CD8-positive, alpha-beta memory T cell (primary cell): ENCODE results near the gene ZNG1A. TPM values are rescaled to one million over a fixed set of nuclear protein-coding genes. Genes with fewer than 3 reads are reported as not detected.
"Not testable (repeated sequence)": the region's sequence is repeated elsewhere in the genome, so short reads cannot be mapped to it uniquely, and the experiment has no call there.

Source experiments
- CTCF ChIA-PET: fragments of 350-600 bp; sonication (Branson Sonifier 250); formaldehyde crosslinking; loops from one replicate; lab custom pipeline; 2021; ENCODE audit warnings: antibody characterized with exemption; lab: Charles Lee
- POLR2A ChIA-PET: fragments of 350-600 bp; sonication (Branson Sonifier 250); formaldehyde crosslinking; loops from one replicate; lab custom pipeline; 2021; ENCODE audit warnings: antibody characterized with exemption; lab: Charles Lee
- DNase-seq, 5 donors: peaks; one replicate each; pipeline versions ENCODE4 v3.0.0 to v3.0.0-alpha.2; 2020 to 2022; ENCODE audit warnings: mixed read lengths in 1 of 5
- H3K27ac ChIP-seq: one replicate; pipeline ENCODE4 v1.7.0; 2013; ENCODE audit warnings: low read depth, mild to moderate bottlenecking, low read length, moderate library complexity
- H3K27me3 ChIP-seq: 2 replicates; pipeline ENCODE4 v1.7.0; 2013; ENCODE audit warnings: low read length, mild to moderate bottlenecking; ENCODE audit not compliant: insufficient read depth, poor library complexity, severe bottlenecking
- H3K36me3 ChIP-seq: 2 replicates; pipeline ENCODE4 v1.7.0; 2013; ENCODE audit warnings: mild to moderate bottlenecking, low read length, moderate library complexity; ENCODE audit not compliant: insufficient read depth
- H3K4me1 ChIP-seq: 2 replicates; pipeline ENCODE4 v1.7.0; 2013; ENCODE audit warnings: mild to moderate bottlenecking, low read length, moderate library complexity; ENCODE audit not compliant: insufficient read depth
- H3K4me3 ChIP-seq: 2 replicates; pipeline ENCODE4 v1.7.0; 2013; ENCODE audit warnings: mild to moderate bottlenecking, low read length
- H3K9me3 ChIP-seq: 2 replicates; pipeline ENCODE4 v1.7.0; 2013; ENCODE audit warnings: mild to moderate bottlenecking, low read length
- H3K27ac Mint-ChIP-seq, 8 donors: one replicate each; pipeline ENCODE4 v1.8.0; 2020 to 2021; ENCODE audit warnings: mixed read lengths in 8 of 8, mild to moderate bottlenecking in 6 of 8, inconsistent platforms in 3 of 8, moderate library complexity in 3 of 8
- H3K27me3 Mint-ChIP-seq, 2 donors: one replicate each; pipeline ENCODE4 v1.8.0; 2020 to 2021; ENCODE audit warnings: mixed read lengths in 2 of 2, mild to moderate bottlenecking in 1 of 2, moderate library complexity in 1 of 2
- H3K36me3 Mint-ChIP-seq, 3 donors: one replicate each; pipeline ENCODE4 v1.8.0; 2020 to 2021; ENCODE audit warnings: mixed read lengths in 3 of 3, inconsistent platforms in 1 of 3, mild to moderate bottlenecking in 1 of 3
- H3K4me1 Mint-ChIP-seq, 3 donors: one replicate each; pipeline ENCODE4 v1.8.0; 2020 to 2021; ENCODE audit warnings: mixed read lengths in 3 of 3, inconsistent platforms in 1 of 3, mild to moderate bottlenecking in 1 of 3
- H3K4me3 Mint-ChIP-seq, 7 donors: one replicate each; pipeline ENCODE4 v1.8.0; 2020 to 2021; ENCODE audit warnings: mixed read lengths in 7 of 7, mild to moderate bottlenecking in 6 of 7, moderate library complexity in 4 of 7, inconsistent platforms in 2 of 7
- H3K9me3 Mint-ChIP-seq, 5 donors: one replicate each; pipeline ENCODE4 v1.8.0; 2020 to 2022; ENCODE audit warnings: mixed read lengths in 5 of 5, mild to moderate bottlenecking in 3 of 5, moderate library complexity in 2 of 5, inconsistent platforms in 1 of 5
- polyA plus RNA-seq: library from polyadenylated mRNA; unstranded; fragments of 300-500 nt; fragmentation: Illumina TruSeq; gene quantifications from one replicate; pipeline ENCODE4 v1.2.3, GENCODE V29; 2021
- total RNA-seq, 2 experiments: library from RNA; stranded (reverse); gene quantifications; one replicate each; pipeline ENCODE4 v1.2.3, GENCODE V29; 2021

The ZNG1A gene
- total and polyA plus RNA-seq, 3 experiments from 2014 or later: 17.5 to 50.1 (median 47.3) TPM

GRCh38 chr9:87105-87504, 91.8 kb downstream of the ZNG1A start:
- H3K4me3 Mint-ChIP-seq, H3K4me1 Mint-ChIP-seq, H3K27me3 Mint-ChIP-seq, H3K27me3 ChIP-seq, H3K36me3 ChIP-seq, H3K36me3 Mint-ChIP-seq, H3K4me3 ChIP-seq, H3K9me3 ChIP-seq, H3K9me3 Mint-ChIP-seq, H3K27ac ChIP-seq, H3K27ac Mint-ChIP-seq, H3K4me1 ChIP-seq, DNase-seq, CTCF ChIA-PET, POLR2A ChIA-PET: not testable (repeated sequence)

DNA sequence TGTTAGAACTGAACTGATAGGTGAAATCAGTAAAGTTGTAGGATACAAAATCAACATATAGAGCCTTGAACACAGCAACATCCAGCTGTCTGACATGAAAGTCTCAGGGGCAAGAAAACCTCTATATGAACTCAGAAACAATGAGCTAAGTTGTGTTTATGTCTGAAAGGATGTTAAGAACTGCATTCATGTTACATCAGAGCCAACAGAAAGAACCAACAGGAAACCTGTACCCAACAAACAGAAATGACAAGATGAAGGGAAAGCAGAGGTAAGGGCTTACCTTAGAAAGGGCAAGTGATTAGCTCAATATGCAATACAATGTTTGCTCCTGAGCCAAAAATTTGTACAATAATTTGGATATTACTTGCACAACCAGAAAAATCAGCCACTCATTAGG, 92.2 kb downstream of the ZNG1A start:
- DNase-seq, H3K4me3 ChIP-seq, H3K4me1 Mint-ChIP-seq, H3K9me3 ChIP-seq, H3K36me3 ChIP-seq, H3K27me3 Mint-ChIP-seq, CTCF ChIA-PET, H3K27ac ChIP-seq, H3K27ac Mint-ChIP-seq, H3K4me3 Mint-ChIP-seq, H3K27me3 ChIP-seq, H3K9me3 Mint-ChIP-seq, H3K4me1 ChIP-seq, POLR2A ChIA-PET, H3K36me3 Mint-ChIP-seq: not testable (repeated sequence)

DNA sequence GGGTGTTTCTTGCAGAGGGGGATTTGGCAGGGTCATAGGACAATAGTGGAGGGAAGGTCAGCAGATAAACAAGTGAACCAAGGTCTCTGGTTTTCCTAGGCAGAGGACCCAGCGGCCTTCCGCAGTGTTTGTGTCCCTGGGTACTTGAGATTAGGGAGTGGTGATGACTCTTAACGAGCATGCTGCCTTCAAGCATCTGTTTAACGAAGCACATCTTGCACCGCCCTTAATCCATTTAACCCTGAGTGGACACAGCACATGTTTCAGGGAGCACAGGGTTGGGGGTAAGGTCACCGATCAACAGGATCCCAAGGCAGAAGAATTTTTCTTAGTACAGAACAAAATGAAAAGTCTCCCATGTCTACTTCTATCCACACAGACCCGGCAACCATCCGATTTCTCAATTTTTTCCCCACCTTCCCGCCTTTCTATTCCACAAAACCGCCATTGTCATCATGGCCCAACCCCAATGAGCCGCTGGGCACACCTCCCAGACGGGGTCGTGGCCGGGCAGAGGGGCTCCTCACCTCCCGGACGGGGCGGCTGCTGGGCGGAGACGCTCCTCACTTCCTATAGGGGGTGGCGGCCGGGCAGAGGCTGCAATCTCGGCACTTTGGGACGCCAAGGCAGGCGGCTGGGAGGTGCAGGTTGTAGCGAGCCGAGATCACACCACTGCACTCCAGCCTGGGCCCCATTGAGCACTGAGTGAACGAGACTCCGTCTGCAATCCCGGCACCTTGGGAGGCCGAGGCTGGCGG, 95.7 kb downstream of the ZNG1A start:
- H3K27ac Mint-ChIP-seq, H3K4me1 ChIP-seq, POLR2A ChIA-PET, H3K9me3 ChIP-seq, H3K4me3 ChIP-seq, H3K27me3 ChIP-seq, H3K27ac ChIP-seq, H3K36me3 ChIP-seq, H3K4me1 Mint-ChIP-seq, H3K36me3 Mint-ChIP-seq, CTCF ChIA-PET, H3K9me3 Mint-ChIP-seq, H3K27me3 Mint-ChIP-seq, H3K4me3 Mint-ChIP-seq, DNase-seq: not testable (repeated sequence)

DNA sequence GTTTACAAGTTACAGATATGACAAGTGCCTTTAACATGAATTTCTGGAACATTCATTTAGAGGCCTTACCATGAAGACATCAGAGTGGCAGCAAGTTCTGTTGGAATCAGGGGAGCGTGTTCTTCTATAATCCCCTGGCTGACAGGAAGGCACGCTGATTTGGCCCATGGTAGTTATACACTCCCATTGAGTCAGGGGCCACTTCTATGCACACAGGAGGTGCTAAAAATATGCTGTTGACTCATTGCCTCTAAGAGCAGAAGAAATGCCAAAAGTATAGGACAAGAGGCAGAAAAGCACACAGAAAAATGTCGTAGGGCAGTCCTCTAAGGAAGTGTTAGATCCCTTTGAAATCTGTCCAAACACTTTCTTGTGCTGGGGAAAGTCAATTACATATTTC, 100.5 kb downstream of the ZNG1A start:
- H3K27ac Mint-ChIP-seq, CTCF ChIA-PET, H3K27me3 ChIP-seq, H3K36me3 Mint-ChIP-seq, H3K4me3 ChIP-seq, DNase-seq, H3K9me3 Mint-ChIP-seq, POLR2A ChIA-PET, H3K36me3 ChIP-seq, H3K9me3 ChIP-seq, H3K27ac ChIP-seq, H3K27me3 Mint-ChIP-seq, H3K4me1 Mint-ChIP-seq, H3K4me1 ChIP-seq, H3K4me3 Mint-ChIP-seq: not testable (repeated sequence)

- H3K4me3 ChIP-seq, H3K36me3 ChIP-seq, POLR2A ChIA-PET, H3K4me1 Mint-ChIP-seq, DNase-seq, H3K9me3 Mint-ChIP-seq, H3K4me1 ChIP-seq, H3K4me3 Mint-ChIP-seq, H3K36me3 Mint-ChIP-seq, H3K27ac Mint-ChIP-seq, H3K27me3 ChIP-seq, H3K9me3 ChIP-seq, H3K27ac ChIP-seq, CTCF ChIA-PET: not testable (repeated sequence)
- peaks cover 7 to 14% of the 10 kb centered on the region in 2 donors for H3K27me3 Mint-ChIP-seq
Observed at GRCh38 chr9:76389-76788, 102.5 kb downstream of the ZNG1A start.

DNA sequence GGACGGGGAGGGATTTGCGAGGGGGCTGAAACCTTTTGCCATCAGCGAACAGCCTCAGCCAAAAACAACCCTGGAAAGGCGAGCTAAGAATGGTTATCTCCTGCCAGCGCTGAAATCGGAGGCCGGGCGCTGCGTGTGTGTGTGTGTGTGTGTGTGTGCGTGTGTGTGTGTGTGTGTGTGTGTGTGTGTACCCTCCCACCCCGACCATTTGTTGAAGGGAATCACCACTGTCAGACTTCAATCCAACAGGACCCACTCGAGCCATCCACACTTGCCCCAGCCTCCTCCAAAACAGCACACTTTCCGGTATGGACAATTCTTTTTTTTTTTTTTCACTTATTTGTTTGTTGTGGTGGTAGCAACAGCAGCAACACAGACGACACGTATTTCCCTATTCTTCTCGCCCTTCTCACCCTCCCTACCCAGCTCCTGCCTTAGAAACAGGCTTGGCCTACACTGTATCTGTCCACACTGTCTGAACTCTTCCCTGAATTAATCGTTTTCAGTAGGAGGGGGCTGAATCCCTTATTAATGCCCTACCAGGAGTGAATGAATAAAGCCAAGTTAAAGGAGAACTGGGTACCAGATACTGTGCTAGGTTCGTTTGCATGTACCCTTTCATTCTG, 104.8 kb downstream of the ZNG1A start:
- DNase-seq, H3K36me3 ChIP-seq, H3K27ac ChIP-seq, H3K4me3 ChIP-seq, H3K27ac Mint-ChIP-seq, H3K27me3 ChIP-seq, H3K27me3 Mint-ChIP-seq, H3K4me1 Mint-ChIP-seq, POLR2A ChIA-PET, H3K9me3 ChIP-seq, H3K36me3 Mint-ChIP-seq, CTCF ChIA-PET, H3K9me3 Mint-ChIP-seq, H3K4me1 ChIP-seq: not testable (repeated sequence)
- peak overlapping the region in 6 of 7 donors; percentile 66 to 89 (median 70) for H3K4me3 Mint-ChIP-seq

DNA sequence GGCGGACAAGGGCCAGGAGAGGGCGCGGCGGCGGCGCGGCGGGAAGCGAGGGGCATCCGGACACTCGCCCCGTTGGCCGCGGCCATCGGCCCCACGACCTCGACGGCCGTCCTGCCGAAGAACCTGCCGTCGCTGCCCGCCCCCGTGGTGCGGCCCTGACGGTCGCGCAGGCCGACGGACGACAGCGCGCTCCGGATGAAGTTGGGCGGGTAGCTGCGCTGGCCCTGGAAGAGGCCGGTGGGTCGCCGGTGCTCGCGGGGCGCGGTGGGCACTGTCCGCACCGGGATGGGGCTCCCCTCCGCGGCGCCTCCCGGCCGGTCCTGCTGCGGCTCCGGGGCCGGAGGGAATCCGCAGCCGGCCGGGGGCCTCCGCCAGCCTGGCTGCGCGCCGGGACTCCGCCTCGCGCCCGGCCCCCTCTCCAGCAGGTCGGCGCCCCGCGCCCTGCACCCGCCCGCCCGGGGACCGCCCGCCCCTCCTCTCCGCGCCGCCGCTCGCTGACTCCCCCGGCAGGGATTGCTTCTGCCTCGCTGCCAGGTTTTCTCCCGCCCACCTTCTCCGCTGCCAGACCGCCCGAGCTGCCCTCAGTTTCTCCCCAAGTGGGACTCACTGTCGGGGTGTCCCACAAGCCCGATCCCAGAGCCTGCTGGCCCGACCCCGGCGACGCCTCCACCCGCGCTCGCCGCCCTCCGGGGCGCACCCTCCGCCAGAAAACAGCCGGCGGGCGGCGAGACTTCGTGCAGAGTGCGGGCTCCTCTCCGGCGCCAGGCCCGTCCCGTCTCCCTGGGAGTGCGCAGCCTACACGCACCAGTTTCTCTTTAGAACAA, 105.6 kb downstream of the ZNG1A start:
- POLR2A ChIA-PET, H3K4me1 ChIP-seq, H3K27ac ChIP-seq, H3K27me3 Mint-ChIP-seq, H3K4me1 Mint-ChIP-seq, H3K4me3 ChIP-seq, H3K27me3 ChIP-seq, H3K9me3 ChIP-seq, H3K9me3 Mint-ChIP-seq, H3K36me3 ChIP-seq, CTCF ChIA-PET, H3K36me3 Mint-ChIP-seq, H3K27ac Mint-ChIP-seq: not testable (repeated sequence)
- peak overlapping the region in 6 of 7 donors; percentile 66 to 89 (median 70) for H3K4me3 Mint-ChIP-seq
- DNase-seq: peak in 2 of 5 donors; percentile 18 to 45
